ENCODE results near the gene SLC19A1.

- no peak for TF ChIP-seq REST (IDR thresholded peaks at IDR 0.05; ENCODE audit: low read depth)
- no peak for TF ChIP-seq RAD21 (IDR thresholded peaks at IDR 0.05; ENCODE audit: low read depth)
- no peak for TF ChIP-seq CREB1 (IDR thresholded peaks at IDR 0.05; ENCODE audit: low read depth)
- TF ChIP-seq YY1 (IDR thresholded peaks at IDR 0.05; ENCODE audit: low read depth): no peak
- no peak for TF ChIP-seq NFIC (IDR thresholded peaks at IDR 0.05)
- TF ChIP-seq FOXM1 (IDR thresholded peaks at IDR 0.05; ENCODE audit: borderline replicate concordance, low read depth): no peak
- TF ChIP-seq EP300 (IDR thresholded peaks at IDR 0.05; ENCODE audit: borderline replicate concordance): no peak
- TF ChIP-seq MAX (IDR thresholded peaks at IDR 0.05): no peak
These were observed 5.7 kb downstream of the SLC19A1 start for GRCh38 chr21:45536301-45537081.

Measured in Ishikawa (cell line).